ENCODE data around the gene UBAP2L.
"Not testable (repeated sequence)": the region's sequence is repeated elsewhere in the genome, so short reads cannot be mapped to it uniquely, and the experiment has no call there.

Gene UBAP2L

GRCh38 chr1:154307670-154308270 is 87.0 kb downstream of the UBAP2L start:
- not testable (repeated sequence) for DNase-seq (ENCODE audit: low spot score)

GRCh38 chr1:154309136-154309535 is 88.4 kb downstream of the UBAP2L start:
- not testable (repeated sequence) for DNase-seq (ENCODE audit: low spot score)

GRCh38 chr1:154312229-154313065 is 91.7 kb downstream of the UBAP2L start:
- DNase-seq (ENCODE audit: low spot score) = not testable (repeated sequence)

DNA sequence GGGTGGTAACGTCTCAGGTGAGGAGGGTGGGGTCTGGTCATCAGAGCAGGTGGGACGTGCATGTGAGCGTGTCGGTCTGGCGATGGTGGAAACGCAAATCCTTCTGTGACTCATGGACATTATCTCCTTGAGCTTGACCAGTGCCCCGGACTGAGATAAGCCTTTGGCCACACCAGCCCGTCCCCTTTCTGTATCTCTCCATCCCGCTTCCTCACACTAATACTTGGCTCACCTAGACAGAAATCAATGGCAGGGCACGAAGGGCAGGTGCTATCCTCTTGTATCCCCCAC is 92.3 kb downstream of the UBAP2L start:
- DNase-seq (ENCODE audit: low spot score) = no peak

DNA sequence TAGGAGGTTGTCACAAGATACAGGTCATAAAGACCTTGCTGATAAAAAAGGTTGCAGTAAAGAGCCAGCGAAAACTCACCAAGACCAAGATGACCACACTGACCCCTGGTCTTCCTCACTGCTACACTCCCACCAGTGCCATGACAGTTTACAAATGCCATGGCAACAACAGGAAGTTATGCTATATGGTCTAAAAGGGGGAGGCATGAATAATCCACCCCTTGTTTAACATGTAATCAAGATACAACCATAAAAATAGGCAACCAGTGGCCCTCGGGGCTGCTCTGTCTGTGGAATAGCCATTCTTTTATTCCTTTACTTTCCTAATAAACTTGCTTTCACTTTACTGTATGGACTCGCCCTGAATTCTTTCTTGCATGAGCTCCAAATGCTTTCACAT is 93.5 kb downstream of the UBAP2L start:
- not testable (repeated sequence) for DNase-seq (ENCODE audit: low spot score)

DNA sequence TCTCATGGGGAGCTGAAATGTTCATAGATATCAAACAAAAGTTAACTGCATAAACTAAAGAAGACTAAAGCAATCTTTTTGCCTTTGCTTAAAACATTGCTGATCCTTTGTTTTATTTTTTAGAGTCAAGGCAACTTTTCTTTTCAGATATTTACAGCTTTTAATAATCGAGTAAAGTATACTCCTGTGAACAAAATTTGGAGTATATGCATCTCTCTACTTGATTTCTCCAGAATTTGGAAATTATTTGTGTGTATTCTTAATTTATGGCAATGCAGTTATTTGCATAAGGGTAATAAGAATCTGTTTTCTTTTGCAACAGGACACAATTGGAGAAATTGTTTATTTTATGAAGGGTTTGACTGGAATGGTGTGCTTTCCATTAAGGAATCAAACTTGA is 95.9 kb downstream of the UBAP2L start:
- no peak for DNase-seq (ENCODE audit: low spot score)

GRCh38 chr1:154318386-154318785 is 97.6 kb downstream of the UBAP2L start:
- no peak for DNase-seq (ENCODE audit: low spot score)
